ENCODE results near the gene TOLLIP. TPM values are rescaled to one million over a fixed set of nuclear protein-coding genes. Genes with fewer than 3 reads are reported as not detected.
"Not testable (repeated sequence)": the region's sequence is repeated elsewhere in the genome, so short reads cannot be mapped to it uniquely, and the experiment has no call there.

The TOLLIP gene
- 10 to 100 TPM; 49.1 to 52.1 TPM for total RNA-seq
- 10 to 100 TPM; 20.0 to 20.7 TPM for polyA plus RNA-seq
- long read RNA-seq, donor 1, transcript TOLLIP-202 (6 exons, 3,617 nt), result major isoform, 136 of 179 reads
- long read RNA-seq, donor 1, partial matches to known transcripts, result 18 of 179 reads
- long read RNA-seq, donor 1, other reads (novel, unspliced or antisense), result 23 of 179 reads
- long read RNA-seq, donor 2, transcript TOLLIP-202 (6 exons, 3,617 nt), result major isoform, 44 of 77 reads
- long read RNA-seq, donor 2, partial matches to known transcripts, result 8 of 77 reads
- long read RNA-seq, donor 2, other reads (novel, unspliced or antisense), result 23 of 77 reads

DNA sequence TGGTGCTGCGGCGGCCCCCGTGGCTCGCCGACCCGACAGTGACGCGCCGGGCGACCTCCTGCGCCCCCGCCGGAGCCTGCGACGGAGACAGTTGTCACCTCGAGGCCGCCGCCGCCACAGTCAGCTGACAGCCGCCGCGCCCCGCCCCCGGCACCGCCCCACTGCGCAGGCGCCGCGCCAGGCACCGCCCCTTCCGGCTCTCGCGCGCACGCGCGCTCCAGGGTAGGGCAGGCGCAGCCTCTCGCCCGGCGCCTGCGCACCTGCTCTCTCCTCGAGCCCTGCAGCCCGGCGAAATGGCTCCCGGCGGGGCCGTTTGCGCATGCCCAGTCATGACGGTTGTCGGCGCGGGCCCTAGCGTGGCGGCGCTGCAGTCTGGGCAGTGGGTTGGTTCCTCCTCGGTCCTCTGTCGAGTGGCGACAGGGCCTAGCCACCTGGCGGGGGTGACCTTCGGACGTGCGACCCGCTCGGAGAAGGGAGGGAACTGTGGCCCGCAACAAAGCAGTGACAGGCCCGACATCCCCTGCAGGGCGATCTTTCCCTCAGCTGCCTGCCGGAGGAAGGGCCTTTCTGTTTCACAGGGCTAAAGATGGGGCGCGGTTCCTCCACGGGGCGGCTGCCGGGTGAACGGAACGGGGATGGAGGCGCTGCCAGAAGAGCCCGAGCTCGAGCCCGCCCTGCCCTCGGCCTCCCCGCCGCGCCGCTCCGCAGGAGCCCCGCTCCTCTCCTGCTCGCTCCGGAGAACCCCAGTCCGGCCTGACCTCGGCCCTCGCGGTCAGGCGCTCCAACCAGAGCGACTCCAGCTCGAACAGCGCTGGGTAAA is at the start of gene TOLLIP:
Gene TOLLIP, minus strand, starts transcription at position 135 of the 820 bp plus-strand sequence. Its CDS starts 134 bp downstream, at position 1.
- DNase-seq (peak; percentile 97 to 99), ATAC-seq (ENCODE audit: low FRiP score) (peak; percentile 97)
- Histone ChIP-seq H3K27me3 (ENCODE audit: control insufficient read depth in 1 of 2, insufficient read depth in 2 of 2, low read length in 1 of 2) (no peaks in the 10 kb centered on the region), H3K36me3 (ENCODE audit: control insufficient read depth in 1 of 2, insufficient read depth in 2 of 2, low read length in 1 of 2) (no peaks in the 10 kb centered on the region), H3K9me3 (ENCODE audit: control insufficient read depth, low read length) (no peaks in the 10 kb centered on the region), H3K4me3 (ENCODE audit: low read length in 2 of 2) (peak within 1 kb of the TSS; percentile 75 to 93), H3K4me1 (ENCODE audit: control insufficient read depth in 1 of 2, insufficient read depth in 2 of 2, low read length in 2 of 2) (no peaks in the 10 kb centered on the region), H3K27ac (ENCODE audit: low read depth in 1 of 2, low read length in 2 of 2) (peak within 1 kb of the TSS; percentile 4 to 71)
- intact Hi-C loops (cut with DNase I), result loop anchor here in 1 of 2 donors (5.0 kb wide), 1 partner anchor 47 kb away; no protein-coding TSS in a partner anchor
- 1 to 2% methylated on average over 72 to 97 of the region's 97 CpGs for WGBS, 2 donors

GRCh38 chr11:1358931-1359330 is 49.5 kb upstream of the TOLLIP start:
- intact Hi-C loops (cut with DNase I); H3K36me3 ChIP-seq (ENCODE audit: control insufficient read depth in 1 of 2, insufficient read depth in 2 of 2, low read length in 1 of 2); H3K4me1 ChIP-seq (ENCODE audit: control insufficient read depth in 1 of 2, insufficient read depth in 2 of 2, low read length in 2 of 2); H3K27ac ChIP-seq (ENCODE audit: low read depth in 1 of 2, low read length in 2 of 2); ATAC-seq (ENCODE audit: low FRiP score); H3K9me3 ChIP-seq (ENCODE audit: control insufficient read depth, low read length); H3K27me3 ChIP-seq (ENCODE audit: control insufficient read depth in 1 of 2, insufficient read depth in 2 of 2, low read length in 1 of 2); H3K4me3 ChIP-seq (ENCODE audit: low read length in 2 of 2): not testable (repeated sequence)
- DNase-seq, result peak in 1 of 2 donors; percentile 65
- WGBS, 2 donors, result 93 to 95% methylated on average over 16 to 17 of the region's 17 CpGs

DNA sequence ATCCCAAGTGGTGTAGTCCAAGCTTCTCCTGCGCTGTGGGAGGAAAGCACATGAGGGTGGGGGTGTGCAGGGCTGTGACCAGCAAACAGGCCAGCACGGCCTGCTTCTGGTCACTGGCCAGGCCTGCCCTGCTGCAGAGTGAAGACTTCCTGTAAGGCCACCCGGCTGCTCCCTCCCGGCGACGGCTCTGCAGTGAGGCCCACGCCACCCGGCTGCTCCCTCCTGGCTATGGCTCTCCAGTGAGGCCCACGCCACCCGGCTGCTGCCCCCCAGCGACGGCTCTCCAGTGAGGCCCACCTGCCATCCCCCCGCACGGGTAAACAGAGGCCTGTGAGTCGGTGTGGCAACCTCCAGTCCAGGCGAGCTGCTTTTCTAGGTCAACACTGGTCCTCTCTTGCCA is 48.9 kb upstream of the TOLLIP start:
- no peaks in the 10 kb centered on the region for H3K36me3 ChIP-seq (ENCODE audit: control insufficient read depth in 1 of 2, insufficient read depth in 2 of 2, low read length in 1 of 2)
- H3K4me3 ChIP-seq (ENCODE audit: low read length in 2 of 2), result no peak overlapping the region
- no peaks in the 10 kb centered on the region for H3K27me3 ChIP-seq (ENCODE audit: control insufficient read depth in 1 of 2, insufficient read depth in 2 of 2, low read length in 1 of 2)
- intact Hi-C loops (cut with DNase I), result no loop called here
- 29 to 39% methylated on average over 16 of the region's 16 CpGs for WGBS, 2 donors
- DNase-seq (peak in 1 of 2 donors; percentile 73), ATAC-seq (ENCODE audit: low FRiP score) (peak; percentile 80)
- no peaks in the 10 kb centered on the region for H3K9me3 ChIP-seq (ENCODE audit: control insufficient read depth, low read length)
- no peaks in the 10 kb centered on the region for H3K4me1 ChIP-seq (ENCODE audit: control insufficient read depth in 1 of 2, insufficient read depth in 2 of 2, low read length in 2 of 2)
- no peak overlapping the region for H3K27ac ChIP-seq (ENCODE audit: low read depth in 1 of 2, low read length in 2 of 2)

DNA sequence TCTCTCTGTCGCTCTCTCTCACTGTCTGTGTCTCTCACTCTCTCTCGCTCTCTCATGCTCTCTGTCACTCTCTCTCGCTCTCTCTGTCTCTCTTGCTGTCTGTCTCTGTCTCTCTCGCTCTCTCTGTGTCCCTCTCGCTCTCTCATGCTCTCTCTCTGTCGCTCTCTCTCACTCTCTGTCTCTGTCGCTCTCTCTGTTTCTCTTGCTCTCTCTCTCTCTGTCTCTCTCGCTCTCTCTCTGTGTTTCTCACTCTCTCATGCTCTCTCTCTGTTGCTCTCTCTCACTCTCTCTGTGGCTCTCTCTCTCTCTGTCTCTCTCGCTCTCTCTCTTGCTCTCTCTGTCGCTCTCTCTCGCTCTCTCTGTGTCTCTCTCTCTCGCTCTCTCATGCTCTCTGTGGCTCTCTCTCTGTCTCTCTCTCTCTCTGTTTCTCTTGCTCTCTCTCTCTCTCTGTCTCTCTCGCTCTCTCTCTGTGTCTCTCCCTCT is 47.1 kb upstream of the TOLLIP start:
- Histone ChIP-seq H3K36me3 (ENCODE audit: control insufficient read depth in 1 of 2, insufficient read depth in 2 of 2, low read length in 1 of 2) (no peaks in the 10 kb centered on the region), H3K4me1 (ENCODE audit: control insufficient read depth in 1 of 2, insufficient read depth in 2 of 2, low read length in 2 of 2) (no peaks in the 10 kb centered on the region), H3K27me3 (ENCODE audit: control insufficient read depth in 1 of 2, insufficient read depth in 2 of 2, low read length in 1 of 2) (no peaks in the 10 kb centered on the region), H3K9me3 (ENCODE audit: control insufficient read depth, low read length) (no peaks in the 10 kb centered on the region), H3K4me3 (ENCODE audit: low read length in 2 of 2) (no peak overlapping the region), H3K27ac (ENCODE audit: low read depth in 1 of 2, low read length in 2 of 2) (no peak overlapping the region)
- intact Hi-C loops (cut with DNase I), result no loop called here
- no peak for DNase-seq
- WGBS, 2 donors, result 87 to 90% methylated on average over 13 of the region's 13 CpGs
- ATAC-seq (ENCODE audit: low FRiP score), result no peak

DNA sequence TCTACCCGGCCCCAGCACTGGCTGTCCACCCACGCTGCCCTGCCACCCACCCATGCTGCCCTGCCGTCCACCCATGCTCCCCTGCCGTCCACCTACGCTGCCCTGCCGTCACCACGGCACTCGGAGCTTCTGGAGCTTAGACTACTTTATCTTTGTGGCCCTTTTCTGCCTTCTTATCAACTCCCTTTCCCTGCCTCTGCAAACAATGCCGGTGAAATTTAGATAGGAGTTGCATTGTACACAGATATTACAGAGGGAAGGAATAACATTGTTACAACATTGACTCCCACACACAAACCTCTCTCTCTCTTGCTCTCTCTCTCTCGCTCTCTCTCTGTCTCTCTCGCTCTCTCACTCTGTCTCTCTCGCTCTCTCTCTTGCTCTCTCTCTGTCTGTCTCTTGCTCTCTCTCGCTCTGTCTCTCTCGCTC is 46.6 kb upstream of the TOLLIP start:
- no peaks in the 10 kb centered on the region for H3K27me3 ChIP-seq (ENCODE audit: control insufficient read depth in 1 of 2, insufficient read depth in 2 of 2, low read length in 1 of 2)
- intact Hi-C loops (cut with DNase I), result no loop called here
- H3K9me3 ChIP-seq (ENCODE audit: control insufficient read depth, low read length), result no peaks in the 10 kb centered on the region
- H3K4me1 ChIP-seq (ENCODE audit: control insufficient read depth in 1 of 2, insufficient read depth in 2 of 2, low read length in 2 of 2), result no peaks in the 10 kb centered on the region
- H3K36me3 ChIP-seq (ENCODE audit: control insufficient read depth in 1 of 2, insufficient read depth in 2 of 2, low read length in 1 of 2), result no peaks in the 10 kb centered on the region
- H3K4me3 ChIP-seq (ENCODE audit: low read length in 2 of 2), result no peak overlapping the region
- H3K27ac ChIP-seq (ENCODE audit: low read depth in 1 of 2, low read length in 2 of 2), result no peak overlapping the region
- WGBS, 2 donors, result 32 to 35% methylated on average over 14 of the region's 14 CpGs
- ATAC-seq (ENCODE audit: low FRiP score) (no peak), DNase-seq (peak in 1 of 2 donors; percentile 35)

DNA sequence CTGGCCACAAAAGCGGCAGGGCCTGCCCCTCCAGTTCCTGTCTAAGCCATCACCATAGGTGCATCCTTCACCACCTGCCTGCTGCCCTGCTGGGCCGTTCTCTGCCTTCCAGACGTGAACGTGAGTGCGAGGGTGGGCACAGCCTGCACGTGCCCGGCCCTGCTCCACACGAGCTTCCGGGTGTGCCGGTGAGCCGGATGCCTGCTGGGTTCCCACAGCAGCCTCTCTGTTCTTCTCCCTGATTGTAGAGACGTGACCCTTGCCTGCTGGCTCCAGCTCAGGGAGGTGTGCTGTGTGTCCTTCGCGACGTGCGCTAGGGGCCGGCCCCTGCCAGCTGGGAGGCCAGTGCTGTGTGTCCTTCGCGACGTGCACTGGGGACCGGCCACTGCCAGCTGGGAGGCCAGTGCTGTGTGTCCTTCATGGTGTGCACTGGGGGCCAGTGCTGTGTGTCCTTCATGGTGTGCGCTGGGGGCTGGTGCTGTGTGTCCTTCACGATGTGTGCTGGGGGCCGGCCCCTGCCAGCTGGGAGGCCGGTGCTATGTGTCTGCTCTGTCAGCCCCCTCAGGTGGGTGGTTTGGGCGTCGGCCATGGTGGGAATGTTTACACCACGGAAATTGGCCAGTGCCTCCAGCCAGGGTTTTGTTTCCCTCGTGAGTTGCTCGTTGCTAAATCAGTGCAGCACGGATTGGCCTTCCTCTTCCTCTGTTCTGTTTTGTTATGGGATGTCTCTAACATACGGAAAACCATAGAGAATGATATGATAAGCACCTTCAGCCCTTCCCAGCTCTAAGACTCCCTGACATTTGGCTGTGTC is 44.9 kb upstream of the TOLLIP start:
- intact Hi-C loops (cut with DNase I), result no loop called here
- no peak for ATAC-seq (ENCODE audit: low FRiP score)
- WGBS, 2 donors, result 79 to 84% methylated on average over 32 of the region's 32 CpGs
- no peak overlapping the region for H3K27ac ChIP-seq (ENCODE audit: low read depth in 1 of 2, low read length in 2 of 2)
- no peak overlapping the region for H3K4me3 ChIP-seq (ENCODE audit: low read length in 2 of 2)
- H3K36me3 ChIP-seq (ENCODE audit: control insufficient read depth in 1 of 2, insufficient read depth in 2 of 2, low read length in 1 of 2), result no peaks in the 10 kb centered on the region
- H3K9me3 ChIP-seq (ENCODE audit: control insufficient read depth, low read length), result no peaks in the 10 kb centered on the region
- peak in 1 of 2 donors; percentile 62 for DNase-seq
- H3K27me3 ChIP-seq (ENCODE audit: control insufficient read depth in 1 of 2, insufficient read depth in 2 of 2, low read length in 1 of 2), result no peaks in the 10 kb centered on the region
- H3K4me1 ChIP-seq (ENCODE audit: control insufficient read depth in 1 of 2, insufficient read depth in 2 of 2, low read length in 2 of 2), result no peaks in the 10 kb centered on the region

DNA sequence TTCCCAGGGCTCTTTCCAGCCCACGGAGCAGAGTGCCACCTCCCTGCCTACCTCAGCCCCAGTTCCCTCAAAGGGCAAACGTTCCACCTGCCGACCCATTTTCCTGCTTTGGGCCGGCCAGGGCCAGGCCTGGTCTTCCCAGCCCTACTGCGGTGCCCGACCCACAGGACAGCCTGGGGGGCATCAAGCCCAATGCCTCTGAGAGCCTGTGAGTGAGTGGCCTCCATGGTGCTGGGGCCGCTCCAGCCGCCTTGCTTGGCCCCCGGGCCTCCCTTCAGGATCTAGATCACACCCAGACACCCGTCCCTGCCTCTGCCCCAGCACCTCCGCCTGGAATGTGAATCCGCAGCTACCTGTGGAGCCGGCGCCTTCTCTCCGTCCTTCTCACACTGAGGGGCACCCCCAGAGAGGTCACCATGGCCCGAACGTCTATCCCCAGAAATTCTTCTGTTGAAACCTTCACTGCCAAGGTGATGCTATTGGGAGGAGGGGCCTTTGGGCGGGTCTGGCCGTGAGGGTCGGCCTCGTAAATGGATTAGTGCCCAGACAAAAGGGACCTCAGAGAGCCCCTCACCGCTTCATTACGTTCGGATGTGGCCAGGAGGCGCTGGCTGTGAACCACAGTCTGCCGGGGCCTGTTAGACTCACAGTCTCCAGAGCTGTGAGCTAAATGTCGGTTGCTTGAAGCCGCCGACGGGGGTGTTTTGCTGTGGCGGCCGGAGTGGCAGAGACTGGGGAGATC is 44.1 kb upstream of the TOLLIP start:
- H3K36me3 ChIP-seq (ENCODE audit: control insufficient read depth in 1 of 2, insufficient read depth in 2 of 2, low read length in 1 of 2), result no peaks in the 10 kb centered on the region
- no peak for ATAC-seq (ENCODE audit: low FRiP score)
- WGBS, 2 donors, result 82 to 83% methylated on average over 32 of the region's 32 CpGs
- H3K4me1 ChIP-seq (ENCODE audit: control insufficient read depth in 1 of 2, insufficient read depth in 2 of 2, low read length in 2 of 2), result no peaks in the 10 kb centered on the region
- DNase-seq, result peak; percentile 32 to 73
- H3K4me3 ChIP-seq (ENCODE audit: low read length in 2 of 2), result no peak overlapping the region
- H3K9me3 ChIP-seq (ENCODE audit: control insufficient read depth, low read length), result no peaks in the 10 kb centered on the region
- intact Hi-C loops (cut with DNase I), result no loop called here
- H3K27me3 ChIP-seq (ENCODE audit: control insufficient read depth in 1 of 2, insufficient read depth in 2 of 2, low read length in 1 of 2), result no peaks in the 10 kb centered on the region
- no peak overlapping the region for H3K27ac ChIP-seq (ENCODE audit: low read depth in 1 of 2, low read length in 2 of 2)
